ENCODE measurements around the gene PRODH. TPM values are rescaled to one million over a fixed set of nuclear protein-coding genes. Genes with fewer than 3 reads are reported as not detected.
"Not testable (repeated sequence)": the region's sequence is repeated elsewhere in the genome, so short reads cannot be mapped to it uniquely, and the experiment has no call there.

PRODH gene, protein sequence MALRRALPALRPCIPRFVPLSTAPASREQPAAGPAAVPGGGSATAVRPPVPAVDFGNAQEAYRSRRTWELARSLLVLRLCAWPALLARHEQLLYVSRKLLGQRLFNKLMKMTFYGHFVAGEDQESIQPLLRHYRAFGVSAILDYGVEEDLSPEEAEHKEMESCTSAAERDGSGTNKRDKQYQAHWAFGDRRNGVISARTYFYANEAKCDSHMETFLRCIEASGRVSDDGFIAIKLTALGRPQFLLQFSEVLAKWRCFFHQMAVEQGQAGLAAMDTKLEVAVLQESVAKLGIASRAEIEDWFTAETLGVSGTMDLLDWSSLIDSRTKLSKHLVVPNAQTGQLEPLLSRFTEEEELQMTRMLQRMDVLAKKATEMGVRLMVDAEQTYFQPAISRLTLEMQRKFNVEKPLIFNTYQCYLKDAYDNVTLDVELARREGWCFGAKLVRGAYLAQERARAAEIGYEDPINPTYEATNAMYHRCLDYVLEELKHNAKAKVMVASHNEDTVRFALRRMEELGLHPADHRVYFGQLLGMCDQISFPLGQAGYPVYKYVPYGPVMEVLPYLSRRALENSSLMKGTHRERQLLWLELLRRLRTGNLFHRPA
- polyA plus RNA-seq (ENCODE audit: insufficient read length in 12 of 12): 10 to 100 TPM in 3 of 12 donors, 1 to 10 TPM in 8, not detected in 1; 2.2 to 32.7 (median 6.8) TPM
- long read RNA-seq, donor 1, full-length matches to known transcripts: 36 of 71 reads
- long read RNA-seq, donor 1, partial matches to known transcripts: 35 of 71 reads
- long read RNA-seq, donor 1, other reads (novel, unspliced or antisense): 0 of 71 reads
- long read RNA-seq, donor 2, partial matches to known transcripts: 0 of 2 reads
- long read RNA-seq, donor 2, other reads (novel, unspliced or antisense): 0 of 2 reads
- long read RNA-seq, donor 3, partial matches to known transcripts: 0 of 2 reads
- long read RNA-seq, donor 3, other reads (novel, unspliced or antisense): 0 of 2 reads
- long read RNA-seq, donor 4: 0 reads
- long read RNA-seq, donor 5, partial matches to known transcripts: 9 of 10 reads
- long read RNA-seq, donor 5, other reads (novel, unspliced or antisense): 0 of 10 reads
- long read RNA-seq, donor 6: 0 reads
- long read RNA-seq, donor 7, partial matches to known transcripts: 0 of 1 reads
- long read RNA-seq, donor 7, other reads (novel, unspliced or antisense): 0 of 1 reads
- long read RNA-seq, donor 8, partial matches to known transcripts: 0 of 3 reads
- long read RNA-seq, donor 8, other reads (novel, unspliced or antisense): 0 of 3 reads
- long read RNA-seq, donor 9: 0 reads
- long read RNA-seq, donor 10, partial matches to known transcripts: 0 of 5 reads
- long read RNA-seq, donor 10, other reads (novel, unspliced or antisense): 0 of 5 reads
- long read RNA-seq, donor 11, partial matches to known transcripts: 0 of 1 reads
- long read RNA-seq, donor 11, other reads (novel, unspliced or antisense): 0 of 1 reads

DNA sequence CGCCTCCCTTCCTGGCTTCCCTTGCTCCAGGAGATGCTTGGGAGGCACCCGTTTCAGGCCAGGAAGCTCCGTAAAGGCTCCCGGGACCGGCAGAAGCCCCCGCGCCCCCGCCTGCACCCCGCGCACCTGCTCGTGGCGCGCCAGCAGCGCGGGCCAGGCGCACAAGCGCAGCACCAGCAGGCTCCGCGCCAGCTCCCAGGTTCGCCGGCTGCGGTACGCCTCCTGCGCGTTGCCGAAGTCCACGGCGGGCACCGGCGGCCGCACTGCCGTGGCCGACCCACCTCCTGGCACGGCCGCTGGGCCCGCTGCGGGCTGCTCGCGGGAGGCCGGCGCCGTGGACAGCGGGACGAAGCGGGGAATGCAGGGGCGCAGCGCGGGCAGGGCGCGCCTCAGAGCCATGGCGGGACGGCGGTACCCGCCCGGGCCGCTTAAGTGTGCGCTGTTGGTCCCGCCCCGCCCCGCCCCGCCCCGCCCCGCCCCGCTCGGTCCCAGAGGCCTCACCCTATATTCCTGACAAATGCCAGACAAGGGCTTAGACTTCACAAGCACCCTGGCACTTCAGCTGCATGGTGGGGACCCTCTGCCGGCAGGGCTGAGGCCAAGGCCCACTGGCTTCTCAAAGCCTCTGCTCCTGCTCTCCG lies at the start of gene PRODH:
Gene PRODH (minus strand): TSS at position 405 of the 641 bp plus-strand sequence. CDS start 6 bp downstream, at position 399.
- no peak for DNase-seq

DNA sequence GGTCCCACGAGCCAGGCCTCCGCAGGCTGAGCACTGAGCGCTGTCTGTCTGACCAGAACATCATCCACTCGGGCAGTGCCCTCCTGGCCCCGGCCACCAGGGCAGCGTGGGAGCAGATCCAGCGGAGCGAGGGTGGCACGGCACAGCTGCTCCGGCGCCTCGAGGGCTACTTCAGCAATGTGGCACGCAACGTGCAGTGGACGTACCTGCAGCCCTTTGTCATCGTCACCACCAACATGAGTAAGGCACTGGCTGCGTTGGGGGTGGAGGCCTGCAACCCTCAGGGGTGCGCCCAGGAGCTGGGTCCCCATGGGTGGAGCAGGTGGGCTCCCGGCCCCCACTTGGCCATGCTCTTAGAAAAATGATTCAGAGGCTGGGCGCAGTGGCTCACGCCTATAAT lies 49.7 kb upstream of the PRODH start:
- DNase-seq: no peak

DNA sequence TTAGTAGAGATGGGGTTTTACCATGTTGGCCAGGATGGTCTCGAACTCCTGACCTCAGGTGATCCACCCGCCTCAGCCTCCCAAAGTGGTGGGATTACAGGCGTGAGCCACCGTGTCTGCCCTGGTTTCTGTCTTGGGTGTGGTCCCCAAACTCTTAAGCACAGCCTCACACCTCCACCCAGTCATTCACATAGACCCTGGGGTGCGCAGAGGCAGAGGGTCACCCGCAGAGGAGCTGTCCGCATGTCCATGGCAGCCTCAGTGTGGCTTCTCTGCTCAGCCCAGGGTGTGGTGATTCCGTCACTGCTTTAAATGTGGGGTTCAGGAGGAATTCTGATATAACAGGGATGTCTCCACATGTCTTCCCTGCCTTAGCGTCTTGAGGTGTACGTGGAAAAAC lies 48.5 kb upstream of the PRODH start:
- no peak for DNase-seq

DNA sequence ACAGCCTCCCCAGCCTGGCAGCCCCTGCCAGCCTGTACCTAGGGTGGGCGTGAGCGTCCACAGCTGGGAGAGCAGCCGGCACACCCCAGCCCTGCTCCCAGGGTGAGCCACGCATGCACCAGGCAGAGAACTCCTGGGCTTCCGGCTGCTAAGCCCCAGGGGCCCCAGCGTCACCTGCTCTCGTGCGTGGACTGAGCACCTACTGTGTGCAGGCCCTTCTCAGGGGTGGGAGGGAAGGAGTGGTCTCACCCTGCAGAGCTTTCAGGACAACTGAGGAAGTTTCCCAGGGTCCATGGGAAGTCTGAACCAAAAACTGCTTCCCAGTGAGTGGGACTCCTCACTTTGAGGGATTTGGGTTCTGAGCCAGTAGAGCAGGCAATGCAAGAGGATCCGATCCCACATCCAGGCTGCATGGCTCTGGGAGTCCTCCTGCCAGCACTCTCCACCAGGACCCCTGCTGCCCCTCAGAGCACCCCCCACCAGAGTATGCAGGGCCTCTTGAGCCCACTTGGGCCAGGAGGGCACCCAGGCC lies 47.1 kb upstream of the PRODH start:
- no peak for DNase-seq

DNA sequence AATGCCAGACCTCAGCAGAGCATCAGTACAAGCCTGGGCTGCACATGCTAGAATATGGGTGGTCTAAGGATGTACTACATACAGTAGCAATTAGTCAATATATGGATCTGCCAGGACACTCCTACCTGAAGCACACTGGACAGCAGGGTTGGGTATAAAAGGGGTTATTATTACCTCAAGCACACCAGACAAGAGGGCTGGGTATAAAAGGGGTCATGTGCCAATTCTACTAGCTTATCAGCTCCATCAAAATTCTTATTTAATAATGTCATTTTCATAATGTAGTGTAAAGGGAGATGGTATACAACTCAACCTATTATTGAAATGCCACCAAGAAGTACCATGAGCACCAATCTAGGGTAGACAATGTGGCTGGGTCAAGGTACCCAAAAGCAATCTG lies 44.7 kb upstream of the PRODH start:
- no peak for DNase-seq

DNA sequence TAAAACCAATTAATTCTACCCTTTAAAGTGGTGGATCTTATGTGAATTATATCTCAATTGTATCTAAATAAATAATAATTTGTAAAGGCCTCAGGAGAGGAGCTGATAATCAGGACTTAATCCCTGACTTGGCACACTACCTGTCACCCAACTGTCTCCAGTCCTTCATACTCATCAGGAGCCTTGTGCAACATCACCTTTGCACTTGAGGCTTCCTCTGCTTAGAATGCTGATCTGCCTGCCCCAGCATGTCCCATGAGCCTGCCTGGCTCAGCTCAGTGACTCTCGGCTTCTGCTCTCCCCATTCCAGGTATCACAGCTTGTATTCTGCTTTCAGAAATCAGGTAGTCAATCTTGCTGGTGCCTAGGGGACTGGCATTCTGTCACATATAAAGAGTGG lies 43.9 kb upstream of the PRODH start:
- no peak for DNase-seq

DNA sequence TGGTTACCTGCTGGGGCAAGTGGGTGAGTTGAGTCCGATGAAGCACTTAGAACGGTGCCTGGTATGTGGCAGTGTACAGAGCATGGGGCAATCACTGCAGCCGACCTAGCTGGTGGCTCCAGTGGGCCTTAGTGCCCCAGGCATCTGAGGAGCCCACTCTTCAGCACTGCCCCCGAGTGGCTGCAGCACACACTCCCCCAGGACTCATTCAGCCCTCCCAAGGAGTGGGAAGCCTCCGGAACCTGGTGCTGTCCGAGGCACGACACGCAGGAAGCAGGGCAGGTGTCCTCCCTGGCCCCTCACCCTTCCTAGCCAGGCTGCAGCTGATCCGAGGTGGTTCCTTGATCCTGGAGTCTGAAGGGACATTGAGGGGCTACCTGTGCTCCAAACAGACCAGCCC lies 42.4 kb upstream of the PRODH start:
- no peak for DNase-seq

DNA sequence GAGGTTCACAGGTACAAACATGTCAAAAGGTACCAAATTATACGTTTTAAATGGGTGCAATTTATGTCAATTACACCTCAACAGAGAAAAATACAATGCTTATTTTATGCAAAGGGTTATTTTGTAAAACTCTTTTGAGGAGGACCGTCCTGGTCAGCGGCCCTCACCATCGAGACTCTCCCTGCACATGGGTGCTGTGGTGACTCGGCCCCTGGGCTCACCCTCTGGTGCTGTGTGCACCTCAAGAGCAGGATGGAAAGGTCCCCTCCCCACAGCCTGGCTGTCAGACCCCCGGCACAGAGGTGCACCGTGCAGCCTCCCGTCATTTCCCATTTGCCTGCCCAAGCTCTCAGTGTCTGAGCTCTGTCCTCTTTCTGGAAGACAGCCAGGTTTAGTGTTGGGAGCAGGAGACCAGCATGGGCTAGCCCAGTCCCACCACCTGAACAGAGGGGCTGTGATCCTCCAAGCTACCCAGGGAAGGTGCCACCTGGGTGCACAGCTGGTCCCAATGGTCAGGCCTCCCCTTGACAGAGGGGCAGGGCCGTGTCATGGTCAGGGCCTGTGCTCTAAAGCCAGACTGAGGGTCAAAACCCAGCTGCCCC lies 41.8 kb upstream of the PRODH start:
- DNase-seq: no peak

DNA sequence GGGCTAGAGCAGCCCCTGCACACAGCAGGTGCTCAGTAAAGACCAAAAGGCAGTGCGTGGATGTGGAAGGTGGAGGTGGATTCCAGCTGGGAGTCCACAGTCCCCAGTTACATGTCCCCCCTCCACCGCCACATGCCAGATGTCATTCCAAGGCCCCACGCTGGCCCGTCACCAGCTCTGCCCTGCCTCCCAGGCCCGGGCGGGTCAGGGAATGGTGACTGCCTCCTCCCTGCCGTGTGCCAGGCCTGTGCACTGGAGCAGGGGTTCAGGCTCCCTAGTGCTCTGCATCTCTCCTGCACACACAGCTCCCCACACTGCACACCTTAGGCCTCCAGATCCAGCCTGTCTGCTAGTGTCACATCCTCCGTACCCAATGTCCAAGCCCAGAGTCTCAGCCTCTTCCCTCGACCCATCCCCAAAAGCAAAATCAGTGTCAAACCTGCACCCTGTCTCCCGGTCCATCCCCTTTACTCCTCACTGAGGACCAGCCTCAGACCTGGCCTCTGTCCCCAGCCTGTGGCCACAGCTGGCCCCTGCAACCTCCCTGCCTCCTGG lies 40.2 kb upstream of the PRODH start:
- no peak for DNase-seq

DNA sequence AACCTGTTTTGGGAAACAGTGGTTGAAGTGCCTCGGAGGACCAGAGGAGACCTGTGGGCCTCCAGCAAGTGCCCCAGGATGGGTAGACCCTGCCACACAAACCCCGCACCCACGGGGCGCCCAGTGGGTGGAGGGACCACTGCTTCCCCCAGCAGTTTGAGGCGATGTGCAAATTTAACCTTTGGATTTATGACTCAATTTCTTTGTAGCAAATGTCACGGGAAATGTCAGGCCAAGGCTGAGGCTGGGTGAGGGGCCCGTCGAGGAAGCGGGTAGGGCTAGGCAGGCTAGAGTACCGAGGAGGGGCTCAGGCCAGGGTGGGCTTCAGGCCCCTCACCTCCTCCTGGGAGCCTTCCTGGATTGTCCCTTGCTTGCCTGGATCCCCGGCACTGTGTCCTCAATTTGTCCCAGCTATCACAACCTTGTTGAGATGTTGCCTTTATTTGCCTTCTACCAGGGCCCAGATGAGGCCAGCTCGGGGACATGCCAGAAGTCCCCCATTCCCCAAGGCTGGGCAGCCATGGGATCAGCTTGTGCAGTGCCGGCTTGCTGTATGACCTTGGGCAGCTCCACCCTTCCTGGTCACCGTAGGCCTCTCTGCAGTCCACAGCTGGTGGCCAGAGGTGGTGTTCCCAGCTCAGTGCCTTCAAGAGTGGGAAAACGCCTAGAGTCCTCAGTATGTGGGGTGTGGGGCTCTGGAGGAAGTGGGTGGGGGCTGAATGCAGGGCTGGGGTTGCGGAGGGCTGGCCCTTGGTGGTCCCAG lies 39.5 kb upstream of the PRODH start:
- DNase-seq: no peak

DNA sequence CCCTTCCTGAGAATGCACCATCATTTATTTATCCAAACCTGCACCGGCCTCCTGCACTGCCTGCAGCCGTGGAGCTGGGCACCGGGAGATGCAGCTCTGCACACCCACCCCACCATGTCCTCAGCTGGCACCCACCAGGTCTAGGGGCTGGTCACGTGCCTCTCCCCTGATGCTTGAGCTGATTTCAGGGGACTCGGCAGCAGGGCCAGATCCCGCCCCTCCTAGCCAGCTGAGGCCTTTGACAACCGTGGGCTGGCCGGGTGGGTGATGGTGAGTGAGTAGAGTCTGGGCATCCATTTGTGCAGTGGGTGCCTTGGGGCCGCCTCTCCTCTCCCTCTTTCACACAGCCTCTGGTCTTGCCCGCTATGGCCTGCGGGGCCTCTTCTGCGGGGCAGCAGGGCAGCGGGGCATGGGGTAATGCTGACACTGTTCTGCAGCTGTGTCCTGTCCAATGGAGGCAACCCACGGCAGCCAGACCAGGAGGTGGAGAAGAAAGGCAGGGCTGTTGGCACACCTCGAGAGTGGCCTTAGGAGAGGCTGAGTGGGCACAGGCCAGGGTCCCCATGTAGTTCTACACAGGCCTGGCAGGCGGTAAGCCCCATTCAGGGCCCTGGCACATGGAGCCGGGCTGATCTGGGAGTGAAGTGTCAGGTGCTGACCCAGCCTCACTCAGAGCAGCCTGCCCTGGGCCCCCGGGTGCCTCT lies 38.5 kb upstream of the PRODH start:
- no peak for DNase-seq

DNA sequence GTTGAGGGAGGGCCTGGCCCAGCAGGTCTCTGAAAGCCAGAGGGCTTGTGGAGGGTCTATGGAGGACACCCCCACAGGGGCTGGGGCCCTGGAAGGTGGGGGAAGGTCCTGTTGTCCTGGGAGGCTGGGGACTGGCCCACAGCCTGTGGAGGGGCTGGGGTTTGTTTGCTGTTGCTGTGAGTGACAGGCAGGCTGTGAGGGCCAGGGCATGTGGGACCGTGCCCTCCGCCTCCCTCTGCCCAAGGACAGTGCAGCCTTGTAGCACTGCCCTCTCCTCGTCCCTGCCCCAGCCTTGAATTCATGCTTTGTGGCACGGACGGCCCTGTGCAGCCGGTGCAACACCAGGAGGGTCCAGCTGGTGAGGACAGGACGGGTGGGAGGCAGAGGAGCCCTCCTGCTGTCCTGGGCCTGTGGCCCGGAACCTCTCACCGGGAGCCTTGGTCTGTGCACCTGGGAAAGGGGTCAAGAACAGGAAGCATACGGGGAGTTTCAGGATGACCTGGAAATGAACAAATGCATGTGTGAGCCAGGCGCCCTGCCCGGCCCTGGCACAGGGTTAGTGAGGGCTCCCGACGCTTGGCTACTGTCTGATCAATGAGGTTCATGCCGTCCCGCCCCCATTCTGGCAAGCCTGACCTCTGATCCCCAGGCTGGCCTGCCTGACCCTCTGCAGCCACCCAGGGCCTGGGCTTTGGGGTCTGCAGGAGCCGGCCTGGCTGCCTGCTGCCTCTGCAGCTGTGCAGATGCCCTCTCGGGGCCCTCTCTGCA lies 37.4 kb upstream of the PRODH start:
- DNase-seq: no peak

DNA sequence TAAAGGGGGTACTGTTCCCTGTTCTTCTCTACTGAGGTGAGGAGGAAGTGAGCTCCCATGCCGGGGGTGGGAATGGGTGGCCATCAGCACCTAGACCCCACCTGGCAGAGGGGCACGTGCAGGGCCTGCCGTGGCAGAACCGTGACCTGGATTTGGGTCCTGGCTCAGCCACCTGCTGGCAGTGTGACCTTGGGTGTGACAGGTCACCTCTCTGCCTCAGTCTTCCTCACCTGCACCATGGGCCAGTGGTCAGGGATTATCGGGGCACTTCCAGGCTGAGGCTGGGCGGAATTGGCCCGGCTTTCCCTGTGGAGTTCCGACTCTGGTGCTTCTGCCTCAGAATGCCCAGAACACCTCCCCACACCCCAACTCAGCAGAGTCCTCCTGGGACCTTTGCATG lies 36.5 kb upstream of the PRODH start:
- DNase-seq: not testable (repeated sequence)

DNA sequence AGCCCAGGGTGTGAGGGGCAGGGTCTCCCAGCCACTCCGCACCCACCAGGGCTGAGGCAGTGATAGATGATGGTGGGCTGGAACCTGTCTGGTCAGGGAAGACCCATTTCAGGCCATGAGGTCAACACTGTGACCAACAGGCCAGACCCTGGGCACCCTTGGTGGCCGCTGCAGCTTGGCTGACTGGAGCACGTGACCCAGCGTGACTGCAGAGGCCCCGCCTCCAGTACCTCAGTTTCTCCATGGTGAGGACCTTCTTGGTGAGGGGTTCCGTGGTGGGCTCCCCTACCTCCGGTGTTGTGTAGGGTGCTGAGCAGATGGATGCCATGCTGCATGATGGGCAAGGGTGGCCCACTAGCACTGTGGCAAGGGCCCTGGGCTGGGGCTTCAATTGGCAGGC lies 35.9 kb upstream of the PRODH start:
- not testable (repeated sequence) for DNase-seq

DNA sequence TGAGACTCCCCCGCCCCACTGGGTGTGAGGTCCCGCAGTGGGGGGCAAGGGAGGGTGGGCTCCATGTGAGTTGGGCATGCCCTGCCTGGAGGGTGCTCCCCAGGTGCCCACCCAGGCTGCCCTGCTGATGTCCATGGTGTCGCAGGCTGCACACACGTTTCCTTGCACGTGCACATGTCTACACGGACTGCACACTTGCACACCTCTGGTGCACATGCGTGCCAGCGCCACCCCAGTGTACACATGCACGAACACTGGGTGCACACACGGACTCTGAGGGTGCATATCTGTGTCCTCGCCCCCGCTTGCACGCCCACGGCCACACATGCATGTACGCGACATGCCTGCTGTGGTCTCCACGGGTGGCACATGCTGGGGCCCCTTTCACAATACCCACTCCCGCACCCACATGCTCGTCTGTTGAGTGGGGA lies 35.2 kb upstream of the PRODH start:
- no peak for DNase-seq

DNA sequence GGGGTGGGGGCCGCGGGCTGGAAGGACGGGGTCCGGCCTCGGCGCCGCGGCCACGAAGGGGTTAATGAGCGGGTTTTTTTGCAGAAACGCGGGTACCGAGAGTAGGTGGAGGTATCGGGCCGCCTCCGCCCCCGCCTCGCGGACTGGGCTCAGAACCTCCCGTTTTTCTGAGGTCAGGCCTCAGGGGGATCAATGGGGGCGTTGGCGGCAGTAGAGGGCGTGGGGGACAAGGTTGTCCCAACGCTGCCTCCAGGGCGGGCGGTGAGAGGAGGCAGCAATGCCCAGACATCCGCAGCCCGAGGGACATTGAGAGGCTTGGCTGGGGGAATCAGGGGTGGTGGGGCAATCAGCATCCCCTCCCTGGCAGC lies 34.8 kb upstream of the PRODH start:
- no peak for DNase-seq

DNA sequence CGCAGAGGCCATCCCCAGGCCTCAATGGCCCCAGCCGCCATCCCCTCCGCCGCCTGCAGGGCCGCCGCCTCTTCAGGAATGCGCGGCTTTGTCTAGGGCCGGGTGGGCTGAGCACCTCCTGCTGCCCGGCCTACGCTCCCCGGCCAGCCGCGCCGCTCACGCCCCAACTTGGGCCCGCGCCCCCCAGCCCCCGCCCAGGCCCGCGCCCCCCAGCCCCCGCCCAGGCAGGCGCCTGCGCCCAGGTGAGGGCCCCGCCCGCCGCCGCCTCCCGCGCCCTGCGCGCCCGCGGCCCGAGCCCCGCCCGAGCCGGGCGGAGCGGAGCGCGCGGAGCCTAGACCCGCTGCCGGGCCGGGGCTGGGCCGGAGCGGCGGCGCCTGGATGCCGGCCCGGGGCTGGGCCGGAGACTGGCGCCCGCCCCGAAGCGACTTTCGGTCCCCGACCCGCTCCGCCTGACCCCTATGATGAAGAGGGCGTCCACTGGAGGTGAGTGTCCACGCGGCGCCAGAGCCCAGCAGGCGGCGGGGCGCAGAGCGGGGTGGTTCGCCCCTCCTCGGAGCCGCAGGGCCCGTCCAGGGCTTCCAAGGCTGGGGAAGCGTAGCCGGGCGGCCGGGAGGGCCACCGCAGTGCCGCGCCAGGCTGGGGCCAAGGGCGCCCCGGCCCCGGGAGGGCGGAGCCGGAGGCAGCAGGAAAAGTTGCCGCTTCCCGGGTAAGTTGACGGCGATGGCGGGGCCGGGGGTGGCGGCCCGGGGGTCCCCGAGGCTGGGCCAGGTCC lies 34.3 kb upstream of the PRODH start:
- DNase-seq: no peak
